COR-L47 (cell line): ENCODE data around the gene DDA1.

Source experiments
- DNase-seq: peaks from one replicate; lab custom pipeline; 2025; lab: John Stamatoyannopoulos, UW

The DDA1 gene

DNA sequence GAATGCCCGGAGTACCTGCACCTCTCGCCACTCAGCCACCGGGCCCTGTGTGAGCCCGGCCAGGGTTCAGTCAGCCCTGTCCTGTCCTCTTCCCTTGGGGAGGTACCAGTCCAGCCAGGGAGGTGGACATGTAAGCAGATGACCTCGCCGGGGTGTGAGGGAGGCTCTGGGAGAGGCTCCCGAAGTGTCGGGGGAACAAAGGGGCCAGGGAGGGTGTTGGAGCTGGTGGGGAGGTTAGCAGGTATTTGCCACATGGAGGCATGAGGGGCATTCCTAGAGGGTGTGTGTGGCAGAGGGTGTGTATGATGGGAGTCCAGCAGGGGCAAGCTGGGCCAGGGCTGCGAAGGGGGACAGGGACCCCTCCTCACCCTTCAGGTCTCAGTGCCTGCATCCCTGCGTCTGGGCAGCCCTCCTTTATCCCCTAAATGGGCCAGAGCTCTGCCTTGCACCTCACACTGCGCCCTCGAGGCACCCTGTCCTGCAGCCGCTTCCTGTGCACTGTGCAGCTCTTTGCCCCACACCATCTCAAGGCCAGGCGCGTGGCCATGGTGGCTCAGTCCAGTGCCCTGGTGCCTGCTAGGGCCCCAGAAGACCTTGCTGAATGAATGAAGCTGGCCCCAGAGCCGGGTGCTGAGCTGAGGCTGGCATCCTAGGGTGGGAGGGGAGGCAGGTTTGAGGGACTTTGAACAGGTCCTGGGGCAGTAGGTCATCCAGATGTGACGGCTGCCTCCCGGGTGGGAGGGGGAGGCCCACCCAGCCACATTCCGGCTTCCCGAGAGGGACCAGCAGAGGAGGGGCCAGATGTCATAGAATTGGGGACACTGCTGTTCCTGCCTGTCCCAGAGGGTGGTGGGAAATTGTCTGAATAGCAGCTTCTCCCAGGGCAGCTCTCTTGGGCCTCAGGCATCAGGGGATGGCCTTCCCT lies 3.1 kb downstream of the DDA1 start:
- DNase-seq, result no peak

DNA sequence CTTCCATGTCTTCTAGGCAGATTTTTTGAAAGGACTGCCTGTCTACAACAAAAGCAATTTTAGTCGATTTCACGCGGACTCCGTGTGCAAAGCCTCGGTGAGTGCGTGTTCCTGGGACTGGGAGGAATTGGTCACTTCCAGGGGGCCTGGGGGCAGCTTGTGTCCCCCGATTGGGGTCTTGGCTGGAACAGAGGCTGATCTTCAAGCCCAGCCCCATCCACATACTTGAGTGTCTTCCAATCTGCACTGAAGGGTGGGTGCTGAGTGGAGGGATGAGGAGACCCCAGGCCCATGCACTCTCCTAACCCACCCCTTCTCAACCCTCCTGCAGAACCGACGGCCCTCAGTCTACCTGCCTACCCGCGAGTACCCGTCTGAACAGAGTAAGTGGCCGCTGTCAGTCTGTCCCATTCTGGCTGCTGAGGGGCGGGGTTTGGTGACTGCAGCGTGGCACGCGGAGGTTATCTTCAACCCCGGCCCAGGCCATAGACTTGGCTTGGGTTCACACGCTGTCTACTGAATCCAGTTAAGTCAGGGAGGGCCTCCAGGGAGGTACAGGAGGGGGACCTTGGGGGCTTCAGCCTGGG lies 4.7 kb downstream of the DDA1 start:
- DNase-seq, result no peak

DNA sequence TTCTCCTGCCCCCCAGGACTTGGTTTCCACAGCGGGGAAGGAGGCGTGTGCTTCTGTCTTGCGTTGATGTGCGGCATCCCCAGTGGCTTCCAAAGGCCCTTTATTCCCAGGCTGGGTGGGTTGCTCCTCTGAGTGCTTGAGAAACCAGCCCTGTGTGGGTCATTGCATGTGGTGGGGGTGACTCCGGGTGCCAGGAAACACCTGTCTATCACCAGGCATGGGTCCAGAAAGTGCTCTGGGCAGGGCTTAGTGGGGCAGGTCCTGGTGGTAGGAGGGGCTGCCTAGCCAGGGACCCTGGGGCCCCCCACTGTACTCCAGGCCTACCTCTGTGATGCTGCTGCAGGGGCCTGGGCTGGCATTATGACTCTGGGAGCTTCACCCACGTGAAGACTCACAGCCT lies 9.6 kb downstream of the DDA1 start:
- DNase-seq, result no peak

DNA sequence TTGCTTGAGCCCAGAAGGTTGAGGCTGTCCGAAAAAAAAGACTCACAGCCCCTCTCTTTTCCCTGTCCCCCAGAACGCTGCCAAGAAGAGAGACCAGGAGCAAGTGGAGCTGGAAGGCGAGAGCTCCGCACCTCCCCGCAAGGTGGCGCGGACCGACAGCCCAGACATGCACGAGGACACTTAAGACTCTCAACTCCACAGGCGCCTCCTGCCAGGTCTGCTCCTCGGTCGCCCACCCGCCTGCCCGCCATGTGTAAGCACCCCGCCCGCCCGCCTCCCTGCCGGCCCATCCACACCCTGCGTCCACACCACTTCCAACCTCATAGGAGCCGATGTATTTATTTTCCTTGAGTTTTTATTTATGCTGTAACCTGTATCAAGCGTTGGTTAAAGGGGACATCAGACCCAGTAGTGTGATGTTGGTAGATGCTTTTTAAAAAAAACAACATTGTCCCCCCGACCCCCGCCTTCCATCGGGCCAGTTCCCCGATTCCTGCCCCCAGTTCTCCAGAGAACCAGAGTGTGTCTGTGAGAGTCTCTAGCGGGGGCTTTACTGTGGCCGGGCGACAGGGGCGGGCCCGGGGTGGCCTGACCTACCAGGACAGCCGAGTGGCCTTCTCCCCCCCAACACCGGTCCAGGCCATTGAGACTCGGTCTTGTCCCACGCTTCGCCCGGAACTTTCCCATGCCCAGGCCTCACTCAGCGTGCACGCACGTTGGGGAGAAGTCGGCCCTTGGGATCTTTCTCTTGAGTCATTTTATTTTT lies 10.3 kb downstream of the DDA1 start:
- no peak for DNase-seq

DNA sequence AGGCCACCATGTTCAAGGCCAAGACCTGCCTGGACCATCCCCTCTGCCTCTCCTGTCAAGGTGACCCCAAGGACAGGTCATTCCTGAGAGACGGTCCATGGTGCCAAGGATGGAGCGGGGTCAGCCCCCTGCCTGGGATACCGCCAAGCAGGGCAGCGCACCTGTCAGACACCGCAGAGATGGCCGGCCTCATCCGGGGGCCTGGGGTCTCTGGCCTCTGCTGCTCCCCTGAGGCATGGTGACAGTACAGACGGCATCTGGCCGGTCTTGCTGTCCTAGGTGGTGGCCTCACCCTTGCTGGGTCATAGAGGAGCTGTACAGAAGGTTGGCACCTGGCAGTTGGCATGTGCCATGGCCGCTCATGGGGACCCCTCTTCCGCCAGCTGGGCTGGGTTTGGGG lies 11.1 kb downstream of the DDA1 start:
- no peak for DNase-seq

DNA sequence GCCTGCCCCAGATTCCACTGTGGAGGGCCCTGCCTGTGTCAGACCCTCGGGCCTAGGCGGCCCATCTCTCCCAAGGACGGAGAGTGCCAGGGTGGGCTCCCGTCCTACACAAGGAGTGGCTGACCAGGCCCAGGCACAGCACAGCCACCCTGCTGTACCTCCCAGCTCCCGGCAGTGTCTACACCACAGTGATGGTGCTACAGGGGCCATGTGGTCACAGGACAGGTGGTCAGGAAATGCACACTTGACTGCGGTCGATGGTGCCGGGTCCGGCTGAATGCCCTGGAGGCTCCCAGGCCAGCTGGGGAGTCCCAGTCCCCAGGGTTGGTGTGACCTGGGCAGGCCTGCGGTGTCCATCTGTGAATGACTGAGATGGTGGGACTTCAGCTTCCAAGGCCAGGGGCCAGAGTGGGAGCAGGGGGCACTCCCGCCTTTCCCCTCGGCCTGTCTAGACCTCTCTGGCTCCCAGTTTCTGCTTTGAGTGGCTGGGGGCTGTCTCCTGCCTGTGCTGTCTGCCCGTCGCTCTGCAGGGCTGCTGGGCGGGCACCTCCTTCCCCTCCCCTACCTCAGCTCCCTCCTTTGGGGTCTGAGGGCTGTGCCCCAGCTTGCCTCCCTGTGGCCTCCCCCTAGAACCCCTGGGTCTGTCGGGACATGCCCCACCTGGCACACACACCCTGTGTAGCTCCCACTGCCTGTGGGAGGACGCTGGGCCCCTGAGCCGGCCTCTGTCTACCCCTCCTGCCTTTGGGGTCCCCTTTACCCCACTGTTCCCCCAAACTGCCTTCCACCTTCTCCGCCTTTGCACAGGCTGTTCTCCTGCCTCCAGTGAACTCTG lies 12.5 kb downstream of the DDA1 start:
- DNase-seq, result no peak

DNA sequence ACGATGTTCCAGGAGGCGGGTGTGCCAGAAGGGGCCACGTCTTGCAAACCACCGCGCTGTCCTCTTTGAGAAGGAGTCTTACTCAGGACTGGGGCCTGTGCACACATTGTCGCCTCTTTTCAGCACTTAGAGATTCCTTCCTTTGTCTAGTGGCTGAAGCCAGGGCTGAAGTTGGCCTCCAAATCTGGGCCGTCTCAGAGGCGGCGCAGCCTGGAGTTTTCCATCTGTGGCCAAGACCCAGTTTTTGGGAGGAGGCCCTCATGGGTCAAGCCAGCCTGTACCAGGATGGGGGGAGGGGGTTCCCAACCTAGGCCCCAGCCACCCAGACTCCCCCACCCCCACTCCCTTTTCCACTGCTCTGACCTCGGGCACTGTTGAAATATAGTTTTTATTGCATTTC lies 13.5 kb downstream of the DDA1 start:
- DNase-seq, result no peak

DNA sequence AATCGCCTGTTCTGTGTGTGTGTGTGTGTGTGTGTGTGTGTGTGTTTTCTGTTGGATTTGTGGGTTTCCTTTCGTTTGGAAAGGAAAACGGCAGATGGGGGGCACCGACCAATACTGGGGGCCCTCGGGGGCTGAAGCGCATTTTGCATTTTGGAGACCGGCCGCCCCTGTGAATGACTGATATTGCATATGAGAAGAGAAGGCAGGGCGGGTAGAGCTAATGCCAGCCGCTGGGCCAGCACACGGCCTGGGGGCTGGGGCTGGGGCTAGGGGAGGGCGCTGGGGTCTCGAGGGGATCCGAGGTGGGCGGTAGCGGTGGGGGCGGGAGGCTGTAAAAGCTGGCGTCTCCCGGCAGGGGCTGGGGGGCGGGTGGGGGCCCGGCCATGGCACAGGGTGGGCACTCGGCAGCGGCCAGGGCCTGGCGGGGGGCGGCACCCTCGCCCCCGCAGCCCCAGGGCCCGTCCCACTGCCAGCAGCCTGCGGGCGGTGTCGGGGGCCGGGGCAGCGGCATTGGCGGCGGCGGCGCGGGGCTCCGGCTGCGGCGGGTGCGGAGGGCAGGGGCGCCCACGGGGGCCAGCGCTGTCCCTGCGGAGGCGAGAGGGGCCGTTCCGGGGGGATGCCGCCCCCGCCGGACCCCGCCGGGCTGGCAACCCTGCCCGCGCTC lies 14.1 kb downstream of the DDA1 start:
- no peak for DNase-seq

DNA sequence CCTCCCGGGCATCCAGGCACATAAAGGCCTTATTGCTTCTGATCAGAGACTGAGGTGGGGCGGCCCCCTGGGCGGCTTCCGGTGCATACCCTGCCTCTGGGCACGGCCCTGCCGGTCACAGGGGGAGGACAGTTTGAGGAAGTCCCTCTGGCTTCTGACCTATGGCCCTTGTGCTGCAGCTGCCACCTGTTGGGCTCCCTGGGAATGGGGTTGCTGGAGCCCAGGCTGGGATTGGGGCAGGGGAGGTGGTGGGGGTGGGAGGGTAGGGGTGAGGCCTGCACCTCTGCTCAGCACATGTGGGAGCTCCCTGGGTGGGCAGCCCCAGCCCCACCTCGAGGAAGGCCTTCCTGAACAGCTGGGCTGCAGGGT lies 14.6 kb downstream of the DDA1 start:
- no peak for DNase-seq

DNA sequence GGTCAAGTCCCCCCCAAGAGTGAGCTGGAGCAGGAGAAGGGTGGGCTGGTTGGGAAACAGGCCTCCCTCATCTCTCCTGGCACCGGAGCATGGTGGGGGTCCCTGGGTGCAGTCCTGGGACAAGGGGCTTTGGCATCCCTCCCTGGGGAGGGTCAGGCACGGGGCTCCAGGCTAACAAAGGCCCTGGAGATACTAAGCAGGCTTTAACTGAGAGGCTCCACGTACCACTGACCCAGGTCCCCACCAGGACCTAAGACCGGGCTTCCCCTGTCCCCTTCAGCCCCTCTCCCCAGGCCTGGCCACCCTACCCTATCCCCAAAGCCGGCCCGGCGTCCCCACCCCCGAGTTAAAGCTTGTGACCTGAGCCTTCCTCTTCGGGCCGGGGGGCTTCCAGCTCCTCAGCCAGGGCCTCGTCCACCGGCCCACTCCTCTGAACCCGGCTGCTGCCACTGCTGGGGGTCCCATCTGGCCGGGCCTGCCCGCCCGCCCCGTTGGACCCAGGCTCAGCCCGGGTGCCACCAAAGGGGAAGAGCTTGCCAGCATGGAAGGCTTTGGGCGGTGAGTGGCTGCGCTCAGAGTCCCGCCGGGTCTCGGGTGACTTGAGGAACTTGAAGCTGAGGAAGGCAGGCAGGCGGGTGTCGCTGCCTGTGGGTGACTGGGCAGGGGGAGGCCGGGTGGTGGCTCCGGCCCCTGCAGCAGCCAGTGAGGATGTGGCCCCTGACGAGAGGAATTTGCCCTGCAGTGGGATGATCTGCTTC lies 15.2 kb downstream of the DDA1 start:
- DNase-seq, result no peak

DNA sequence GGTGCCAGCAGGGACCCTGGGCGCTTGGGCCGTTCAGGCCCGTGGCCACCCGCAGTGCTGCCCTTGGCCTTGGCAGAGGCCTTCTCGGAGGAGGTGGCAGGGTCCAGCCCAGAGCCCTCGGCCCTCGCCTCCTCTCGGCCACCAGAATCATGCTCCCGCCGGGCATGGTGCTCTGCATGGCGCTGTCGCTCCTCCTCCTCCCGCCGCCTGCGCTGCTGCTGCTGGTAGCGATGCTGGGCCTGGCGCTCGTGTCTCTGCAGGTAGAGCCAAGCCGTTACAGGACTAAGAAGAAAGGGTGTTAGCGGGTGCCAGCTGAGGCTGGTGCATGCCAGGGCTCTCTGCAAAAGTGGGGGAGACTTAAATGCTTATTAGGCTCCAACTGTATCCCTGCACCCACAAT lies 15.8 kb downstream of the DDA1 start:
- no peak for DNase-seq

DNA sequence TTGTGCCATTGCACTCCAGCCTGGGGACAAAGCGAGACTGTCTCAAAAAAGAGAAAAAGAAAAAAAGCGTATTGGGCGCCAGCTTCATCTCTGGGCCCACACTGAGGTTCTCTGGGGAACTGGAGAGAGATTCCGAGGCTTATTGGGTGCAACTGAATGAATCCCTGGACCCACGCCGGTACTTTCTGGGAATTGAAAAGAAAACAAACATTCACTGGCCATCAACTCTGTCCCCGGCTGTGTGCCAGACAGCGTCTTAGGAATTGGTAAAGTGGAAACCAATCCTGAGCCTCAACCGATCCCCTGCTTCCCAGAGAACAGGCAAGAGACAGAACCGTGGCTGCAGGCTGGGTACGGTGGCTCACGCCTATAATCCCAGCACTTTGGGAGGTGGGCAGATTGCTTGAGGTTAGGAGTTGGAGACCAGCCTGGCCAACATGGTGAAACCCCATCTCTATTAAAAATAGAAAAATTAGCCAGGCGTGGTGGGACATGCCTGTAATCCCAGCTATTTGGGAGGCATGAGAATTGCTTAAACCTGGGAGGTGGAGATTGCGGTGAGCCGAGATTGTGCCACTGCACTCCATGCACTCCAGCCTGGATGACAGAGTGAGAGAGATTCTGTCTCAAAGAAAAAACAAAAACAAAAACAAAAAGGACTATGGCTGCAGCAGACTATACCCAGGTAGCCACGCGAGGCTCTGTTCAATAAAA lies 16.7 kb downstream of the DDA1 start:
- no peak for DNase-seq

DNA sequence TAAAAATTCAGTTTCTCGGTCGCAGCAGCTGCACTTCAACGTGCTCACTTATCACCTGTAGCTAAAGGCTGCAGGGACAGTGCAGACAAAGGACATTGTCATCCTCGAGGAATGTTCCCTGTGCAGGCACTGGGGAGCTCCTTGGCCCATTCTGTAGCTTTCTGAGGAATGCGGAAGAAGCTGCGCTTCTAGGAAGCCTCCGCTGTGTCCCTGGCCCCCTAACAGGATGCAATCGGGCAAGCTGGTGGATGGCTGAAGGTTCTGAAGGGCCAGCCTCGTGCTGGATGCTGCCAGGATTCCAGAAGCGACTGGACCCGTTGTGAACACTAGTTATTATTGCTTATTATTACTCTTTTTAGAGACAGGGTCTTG lies 17.2 kb downstream of the DDA1 start:
- DNase-seq, result no peak

DNA sequence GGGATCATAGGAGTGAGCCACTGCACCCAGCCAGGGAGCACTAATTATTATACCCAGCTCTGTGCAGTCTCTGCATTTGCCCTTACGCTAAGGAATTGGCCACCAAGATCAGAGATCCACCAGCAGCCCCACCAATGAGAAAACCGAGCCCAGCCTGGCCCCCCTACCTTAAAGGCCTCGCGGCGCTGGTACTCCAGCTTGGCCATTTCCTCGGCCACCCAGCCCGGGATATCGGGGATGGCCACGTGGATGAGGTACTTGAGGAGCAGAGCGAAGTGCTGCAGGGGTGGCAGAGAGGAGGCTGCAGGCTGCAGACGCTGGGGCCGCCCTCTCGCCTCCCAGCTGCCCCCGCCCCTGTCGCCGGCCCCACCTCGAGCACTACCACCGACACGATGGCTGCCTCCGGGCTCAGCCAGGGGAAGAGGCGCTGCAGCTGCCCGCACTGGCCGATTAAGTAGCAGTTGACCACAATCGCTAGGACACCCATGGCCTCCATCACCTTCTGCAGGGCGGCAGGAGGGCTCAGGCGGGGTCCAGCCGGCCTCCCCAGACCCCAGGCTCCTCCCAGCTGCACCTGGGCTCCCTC lies 17.8 kb downstream of the DDA1 start:
- DNase-seq, result no peak

DNA sequence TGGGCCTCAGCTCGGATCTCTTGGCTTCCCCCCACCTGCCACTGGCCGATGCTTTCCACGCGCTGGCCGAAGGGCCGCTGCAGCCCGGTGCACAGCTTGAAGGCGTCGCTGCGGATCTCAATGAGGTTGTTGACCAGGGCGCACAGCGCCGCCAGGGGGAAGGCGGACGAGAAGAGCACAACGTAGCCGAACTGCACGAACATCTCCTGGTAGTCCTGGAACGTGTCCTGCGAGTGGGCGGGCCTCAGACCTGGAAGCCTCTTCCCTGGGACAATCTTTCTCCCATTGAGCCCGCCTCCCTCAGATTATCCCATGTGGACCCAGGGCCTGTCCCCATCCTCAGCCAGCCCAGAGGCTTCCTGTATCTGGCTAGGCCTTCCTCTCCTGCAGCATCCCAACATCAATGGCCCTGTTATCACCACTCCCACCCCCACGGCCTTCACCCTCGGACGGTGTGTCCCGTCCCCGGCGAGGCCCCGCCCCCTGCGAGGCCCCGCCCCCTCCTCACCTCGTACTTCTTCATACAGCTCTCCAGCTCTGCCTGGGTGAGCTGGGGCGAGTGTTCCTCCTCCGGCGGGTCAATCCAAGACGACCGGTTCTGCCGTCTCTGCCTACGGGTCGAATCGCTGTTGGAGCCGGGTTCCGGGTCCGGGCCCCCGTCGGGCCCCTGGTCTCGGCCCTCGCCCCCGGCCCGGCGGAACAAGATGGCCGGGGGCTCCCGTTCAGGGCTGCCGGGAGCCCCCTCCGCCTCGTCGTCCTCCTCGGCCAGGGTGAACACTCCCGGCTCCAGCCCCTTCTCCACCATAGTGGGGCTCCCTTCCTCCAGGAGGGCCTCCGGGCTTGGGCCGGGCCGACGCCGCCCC lies 18.5 kb downstream of the DDA1 start:
- DNase-seq, result no peak

DNA sequence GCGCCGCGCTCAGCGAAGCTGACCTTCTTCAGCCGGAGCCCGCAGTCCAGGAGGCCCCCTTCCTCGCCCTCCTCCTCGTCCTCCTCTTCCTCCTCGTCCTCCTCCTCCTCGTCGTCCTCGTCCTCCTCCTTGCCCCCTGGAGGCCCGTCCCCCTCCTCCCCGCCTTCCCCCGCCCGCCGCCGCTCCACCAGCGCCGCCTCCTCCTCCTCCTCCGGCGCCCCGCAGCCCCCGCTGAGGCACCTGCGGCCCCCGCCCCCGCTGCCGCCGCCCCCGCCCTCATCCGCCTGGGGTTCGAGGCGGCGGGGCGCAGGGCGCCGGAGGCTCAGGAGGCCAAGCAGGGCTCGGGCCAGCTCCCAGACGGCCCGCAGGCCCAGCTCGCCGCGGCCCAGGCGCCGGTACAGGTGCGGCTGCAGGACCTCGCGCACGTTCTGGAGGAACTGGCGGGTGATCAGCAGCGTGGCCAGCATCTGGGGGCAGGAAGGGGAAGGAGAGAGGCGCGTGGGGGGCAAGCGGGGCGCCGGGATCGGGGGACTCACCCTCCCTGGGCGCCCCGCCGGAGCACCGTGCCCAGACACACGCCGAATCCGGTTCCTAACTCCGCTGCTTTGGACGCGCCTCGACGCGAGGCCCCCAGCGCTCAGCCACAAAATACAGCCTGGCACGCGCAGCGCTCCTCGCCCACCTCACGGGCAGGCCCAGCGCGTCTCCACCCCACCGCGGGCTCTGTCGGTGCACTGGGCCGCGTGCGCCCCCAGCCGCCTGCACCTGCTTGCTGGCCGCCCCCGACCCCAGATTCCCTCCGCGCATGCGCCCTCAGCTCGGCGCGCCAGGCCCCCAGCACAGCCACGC lies 19.4 kb downstream of the DDA1 start:
- DNase-seq, result no peak

DNA sequence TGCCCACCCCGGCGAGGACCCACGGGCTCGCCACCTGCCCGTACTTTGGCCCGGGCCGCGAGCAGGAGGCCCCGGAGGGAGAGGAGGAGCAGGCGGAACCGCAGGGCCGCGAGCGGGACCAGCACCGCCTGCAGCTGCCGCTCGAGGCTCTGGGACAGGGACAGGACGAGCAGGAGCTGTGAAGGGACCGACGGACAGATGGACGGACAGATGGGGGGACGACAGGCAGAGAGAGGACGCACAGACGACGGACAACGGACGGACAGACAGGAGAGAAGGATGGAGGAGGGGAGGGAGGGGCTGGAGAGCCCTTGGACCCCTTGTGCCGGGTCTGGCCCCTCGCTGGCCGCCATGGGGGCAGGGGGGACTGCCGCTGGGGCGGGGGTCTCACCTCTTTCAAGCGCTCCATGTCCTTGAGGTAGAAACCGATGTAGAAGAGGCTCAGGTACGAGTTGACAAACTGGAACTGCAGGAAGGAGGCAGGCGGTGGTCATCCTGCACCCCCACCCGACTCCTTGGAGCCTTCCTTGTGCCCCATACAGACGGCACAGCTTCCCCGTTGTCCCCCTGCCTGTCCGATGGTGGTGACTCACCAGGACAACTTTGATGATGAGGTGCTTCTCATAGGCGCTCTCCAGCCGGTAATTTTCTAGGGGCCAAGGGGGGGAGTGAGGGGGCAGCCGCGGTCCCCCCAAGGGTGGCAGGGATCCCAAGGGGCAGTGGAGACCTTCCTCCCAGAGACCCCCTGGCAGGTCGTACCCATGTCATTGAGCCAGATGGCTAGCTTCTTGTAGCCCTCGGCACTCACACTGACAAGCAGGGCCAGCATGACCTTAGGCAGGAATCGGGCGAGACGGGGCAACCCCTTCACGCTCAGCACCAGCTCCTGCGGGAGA lies 20.3 kb downstream of the DDA1 start:
- no peak for DNase-seq
